Mucosa of descending colon (tissue), 3 donors: Measurements from ENCODE around the gene SPATA2. TPM values are rescaled to one million over a fixed set of nuclear protein-coding genes. Genes with fewer than 3 reads are reported as not detected.
"Not testable (repeated sequence)": the region's sequence is repeated elsewhere in the genome, so short reads cannot be mapped to it uniquely, and the experiment has no call there.

ENCODE experiments used
- ATAC-seq: fragments of 200-7000 bp; cut with Tn5 transposase; one replicate; pipeline ENCODE4 v1.9.1; 2020; ENCODE audit warnings: mild to moderate bottlenecking, moderate library complexity
- DNase-seq, 3 donors: peaks; one replicate each; pipeline ENCODE4 v3.0.0-alpha.2; 2020
- H3K36me3 ChIP-seq: fragments of 200-600 bp; one replicate; pipeline ENCODE4 v1.8.0; 2021; ENCODE audit warnings: low read depth, mild to moderate bottlenecking
- H3K4me1 ChIP-seq: fragments of 200-600 bp; one replicate; pipeline ENCODE4 v1.8.0; 2021; ENCODE audit warnings: low read depth, mild to moderate bottlenecking
- H3K4me3 ChIP-seq: fragments of 200-600 bp; one replicate; pipeline ENCODE4 v1.8.0; 2021; ENCODE audit warnings: mild to moderate bottlenecking
- H3K9me3 ChIP-seq: fragments of 200-600 bp; one replicate; pipeline ENCODE4 v1.8.0; 2021; ENCODE audit warnings: mild to moderate bottlenecking
- CTCF ChIP-seq: fragments of 200-600 bp; IDR thresholded peaks from one replicate; pipeline ENCODE4 v1.8.0; 2022; ENCODE audit warnings: antibody characterized with exemption, mild to moderate bottlenecking
- intact Hi-C, 2 donors: fragments of 100-400 bp; cut with DNase I in 1 of 2; cut with micrococcal nuclease in 1 of 2; formaldehyde crosslinking; loops; one replicate each; pipeline versions ENCODE4 v1.11.0 to v1.11.1; 2022; cut with DNase I, micrococcal nuclease
- total RNA-seq, 3 donors: library from RNA; stranded (reverse); fragmentation: NEBNext Ultra II Directional in 2 of 3; extraction: Animal tissue kit (Norgen Biotek cat#: 25700) in 2 of 3; gene quantifications; one replicate each; pipeline versions ENCODE4 v1.2.1 to v1.2.4, GENCODE V29; 2021 to 2023
- donor health status: DM: no; HTN: no; CAD: no; lungs with moderate emphysema.
- donor health status: DM: no; HTN: no; CAD: no.
- donor health status: DM: no; HTN: yes; CAD: no.

SPATA2 gene
- total RNA-seq, 3 donors from 2014 or later: 16.2 to 24.1 (median 20.2) TPM

- Histone ChIP-seq H3K4me3 (no peak overlapping the region), H3K4me1 (no peaks in the 10 kb centered on the region), H3K36me3 (no peaks in the 10 kb centered on the region), H3K9me3 (no peaks in the 10 kb centered on the region)
- ATAC-seq (no peak), DNase-seq (no peak)
- no peak for TF ChIP-seq CTCF
- intact Hi-C loops: no loop called here
These were observed 47.7 kb downstream of the SPATA2 start for GRCh38 chr20:49867453-49868215.

GRCh38 chr20:49866051-49866450 is 49.3 kb downstream of the SPATA2 start:
- no peaks in the 10 kb centered on the region for H3K4me1 ChIP-seq
- no peak overlapping the region for H3K4me3 ChIP-seq
- intact Hi-C loops: no loop called here
- H3K9me3 ChIP-seq: no peaks in the 10 kb centered on the region
- ATAC-seq (no peak), DNase-seq (no peak)
- no peaks in the 10 kb centered on the region for H3K36me3 ChIP-seq
- TF ChIP-seq CTCF: no peak

- Histone ChIP-seq H3K9me3 (no peaks in the 10 kb centered on the region), H3K4me1 (no peaks in the 10 kb centered on the region), H3K4me3 (no peak overlapping the region), H3K36me3 (no peaks in the 10 kb centered on the region)
- ATAC-seq: no peak
- intact Hi-C loops: no loop called here
- TF ChIP-seq CTCF: no peak
- DNase-seq: no peak
These were observed 49.8 kb downstream of the SPATA2 start for GRCh38 chr20:49865559-49865958.

- Histone ChIP-seq H3K4me3 (no peak overlapping the region), H3K4me1 (no peaks in the 10 kb centered on the region), H3K9me3 (no peaks in the 10 kb centered on the region), H3K36me3 (no peaks in the 10 kb centered on the region)
- DNase-seq (no peak), ATAC-seq (no peak)
- intact Hi-C loops: no loop called here
- no peak for TF ChIP-seq CTCF
These were observed 51.7 kb downstream of the SPATA2 start for GRCh38 chr20:49863666-49864065.

GRCh38 chr20:49862607-49863200 is 52.6 kb downstream of the SPATA2 start:
- ATAC-seq (no peak), DNase-seq (no peak)
- TF ChIP-seq CTCF: no peak
- Histone ChIP-seq H3K36me3 (no peaks in the 10 kb centered on the region), H3K4me1 (no peaks in the 10 kb centered on the region), H3K9me3 (no peaks in the 10 kb centered on the region), H3K4me3 (no peak overlapping the region)
- intact Hi-C loops: no loop called here

- intact Hi-C loops, H3K4me1 ChIP-seq, H3K36me3 ChIP-seq, H3K4me3 ChIP-seq, ATAC-seq, H3K9me3 ChIP-seq, DNase-seq: not testable (repeated sequence)
These were observed 54.1 kb downstream of the SPATA2 start for GRCh38 chr20:49861232-49861631.
